H1 (cell line): ENCODE data around the gene PRELID1. TPM values are rescaled to one million over a fixed set of nuclear protein-coding genes. Genes with fewer than 3 reads are reported as not detected.

Experiments used
- CTCF ChIA-PET: fragments of 300-600 bp; sonication (Branson Sonifier 250); formaldehyde crosslinking; loops from one replicate; lab custom pipeline; 2021; ENCODE audit not compliant: partially characterized antibody; lab: Charles Lee
- POLR2A ChIA-PET: fragments of 300-600 bp; sonication (Branson Sonifier 250); formaldehyde crosslinking; loops from one replicate; lab custom pipeline; 2021; ENCODE audit warnings: inconsistent platforms; ENCODE audit not compliant: partially characterized antibody; lab: Charles Lee
- DNase-seq, 2 experiments: peaks; one replicate each; pipeline versions ENCODE4 v3.0.0 to v3.0.0-alpha.2; 2010 to 2022; ENCODE audit warnings: low spot score in 2 of 2, low read depth in 1 of 2, mixed read lengths in 1 of 2
- FAIRE-seq: peaks from 2 replicates; lab custom pipeline; 2011; peaks lifted over from hg19 to GRCh38; lab: Jason Lieb, UNC
- H2AFZ ChIP-seq: 2 replicates; pipeline ENCODE4 v1.8.1; 2012; ENCODE audit warnings: low read length, inconsistent platforms
- H2AK5ac ChIP-seq: 2 replicates; pipeline ENCODE4 v1.6.1; 2013; ENCODE audit warnings: low read depth, low read length
- H2BK120ac ChIP-seq: replicated peaks from 2 replicates; pipeline ENCODE3; 2013; ENCODE audit warnings: low read depth, low read length, inconsistent platforms
- H2BK12ac ChIP-seq: 2 replicates; pipeline ENCODE4 v1.6.1; 2013; ENCODE audit warnings: low read depth, low read length
- H2BK15ac ChIP-seq: 2 replicates; pipeline ENCODE4 v1.6.1; 2013; ENCODE audit warnings: low read length
- H2BK20ac ChIP-seq: 2 replicates; pipeline ENCODE4 v1.6.1; 2013; ENCODE audit warnings: low read length
- H2BK5ac ChIP-seq: 2 replicates; pipeline ENCODE4 v1.6.1; 2013; ENCODE audit warnings: low read depth, low read length
- H3K14ac ChIP-seq: 2 replicates; pipeline ENCODE4 v1.6.1; 2013; ENCODE audit warnings: inconsistent platforms; ENCODE audit not compliant: insufficient read length
- H3K18ac ChIP-seq: 2 replicates; pipeline ENCODE4 v1.6.1; 2013; ENCODE audit warnings: low read length; ENCODE audit errors: extremely low read depth
- H3K23ac ChIP-seq: 2 replicates; pipeline ENCODE4 v1.6.1; 2013; ENCODE audit warnings: inconsistent platforms; ENCODE audit not compliant: insufficient read length
- H3K23me2 ChIP-seq: 2 replicates; pipeline ENCODE4 v1.6.1; 2013; ENCODE audit warnings: low read depth, low read length
- H3K27ac ChIP-seq: 2 replicates; pipeline ENCODE4 v1.6.1; 2011; ENCODE audit warnings: low read depth, low read length, inconsistent platforms
- H3K27me3 ChIP-seq, 4 experiments: replicated peaks in 1 of 4; 1 replicate in 1 of 4; 2 replicates in 3 of 4; pipeline versions ENCODE4 v1.6.1 to v1.8.1; 2011 to 2013; ENCODE audit warnings: low read length in 3 of 4, mild to moderate bottlenecking in 3 of 4, inconsistent platforms in 2 of 4, mixed read lengths in 2 of 4, moderate library complexity in 1 of 4; ENCODE audit not compliant: control insufficient read depth in 3 of 4, insufficient read depth in 3 of 4; ENCODE audit errors: extremely low read depth in 1 of 4
- H3K36me3 ChIP-seq, 4 experiments: 2 replicates each; pipeline versions ENCODE4 v1.6.1 to v1.8.1; 2011 to 2013; ENCODE audit warnings: mild to moderate bottlenecking in 4 of 4, low read length in 3 of 4, moderate library complexity in 2 of 4, control low read depth in 1 of 4, inconsistent platforms in 1 of 4; ENCODE audit not compliant: insufficient read depth in 4 of 4, control insufficient read depth in 2 of 4
- H3K4ac ChIP-seq: replicated peaks from 2 replicates; pipeline ENCODE3; 2013; ENCODE audit warnings: low read length, low read depth, mixed read lengths, inconsistent platforms; ENCODE audit not compliant: insufficient read length
- H3K4me1 ChIP-seq, 4 experiments: replicated peaks in 1 of 4; 1 replicate in 1 of 4; 2 replicates in 3 of 4; pipeline versions ENCODE4 v1.6.1 to v1.8.1; 2011 to 2013; ENCODE audit warnings: low read length in 3 of 4, inconsistent platforms in 2 of 4, mixed read lengths in 1 of 4; ENCODE audit not compliant: insufficient read depth in 4 of 4, control insufficient read depth in 3 of 4
- H3K4me2 ChIP-seq, 2 experiments: 2 replicates each; pipeline versions ENCODE4 v1.6.1 to v1.8.1; 2011 to 2013; ENCODE audit warnings: low read depth in 2 of 2, low read length in 2 of 2, control low read depth in 1 of 2, inconsistent platforms in 1 of 2, mild to moderate bottlenecking in 1 of 2; ENCODE audit not compliant: insufficient read depth in 1 of 2
- H3K4me3 ChIP-seq, 4 experiments: fragments of 200-600, 300-600 bp in 1 of 4; sonication (generic), shearing (Covaris generic), sonication (Bioruptor Twin) in 1 of 4; 2 replicates each; pipeline versions ENCODE4 v1.5.1 to v1.8.1; 2011 to 2016; ENCODE audit warnings: low read length in 4 of 4, low read depth in 3 of 4, control low read depth in 2 of 4, inconsistent platforms in 2 of 4, mild to moderate bottlenecking in 2 of 4, mixed read lengths in 1 of 4, moderate library complexity in 1 of 4; ENCODE audit not compliant: insufficient read depth in 2 of 4; ENCODE audit errors: extremely low read depth in 1 of 4
- H3K56ac ChIP-seq: replicated peaks from 2 replicates; pipeline ENCODE3; 2013; ENCODE audit warnings: low read depth, mild to moderate bottlenecking, mixed read lengths, low read length, inconsistent platforms; ENCODE audit not compliant: insufficient read length
- H3K79me1 ChIP-seq: 2 replicates; pipeline ENCODE4 v1.6.1; 2013; ENCODE audit warnings: low read depth, low read length, control low read depth
- H3K79me2 ChIP-seq, 2 experiments: 2 replicates each; pipeline versions ENCODE4 v1.6.1 to v1.8.1; 2012 to 2013; ENCODE audit warnings: low read length in 2 of 2, mild to moderate bottlenecking in 2 of 2, inconsistent platforms in 1 of 2; ENCODE audit not compliant: insufficient read depth in 2 of 2, control insufficient read depth in 1 of 2
- H3K9ac ChIP-seq, 4 experiments: replicated peaks in 1 of 4; 1 replicate in 1 of 4; 2 replicates in 3 of 4; pipeline versions ENCODE4 v1.6.1 to v1.8.1; 2011 to 2013; ENCODE audit warnings: low read depth in 3 of 4, low read length in 3 of 4, control low read depth in 2 of 4, mild to moderate bottlenecking in 2 of 4, moderate library complexity in 2 of 4, inconsistent platforms in 1 of 4; ENCODE audit errors: extremely low read depth in 1 of 4
- H3K9me3 ChIP-seq, 2 experiments: 2 replicates each; pipeline versions ENCODE4 v1.6.1 to v1.8.1; 2012 to 2013; ENCODE audit warnings: mild to moderate bottlenecking in 2 of 2, moderate library complexity in 2 of 2, control low read depth in 1 of 2, inconsistent platforms in 1 of 2, low read depth in 1 of 2, low read length in 1 of 2, mixed read lengths in 1 of 2; ENCODE audit not compliant: insufficient read depth in 2 of 2
- H4K20me1 ChIP-seq, 2 experiments: replicated peaks in 1 of 2; 2 replicates each; pipeline versions ENCODE3 to v1.8.1; 2011 to 2013; ENCODE audit warnings: inconsistent platforms in 2 of 2, low read length in 2 of 2, mild to moderate bottlenecking in 1 of 2; ENCODE audit not compliant: insufficient read depth in 2 of 2, control insufficient read depth in 1 of 2
- H4K5ac ChIP-seq: 2 replicates; pipeline ENCODE4 v1.6.1; 2013; ENCODE audit warnings: low read length, low read depth, mixed read lengths, inconsistent platforms; ENCODE audit not compliant: insufficient read length
- H4K8ac ChIP-seq: 2 replicates; pipeline ENCODE4 v1.8.0; 2013; ENCODE audit warnings: mild to moderate bottlenecking, moderate library complexity, low read length, inconsistent platforms; ENCODE audit not compliant: insufficient read depth; ENCODE audit errors: extremely low read depth
- H4K91ac ChIP-seq: replicated peaks from 2 replicates; pipeline ENCODE3; 2013; ENCODE audit warnings: low read length, mixed read lengths, inconsistent platforms; ENCODE audit not compliant: insufficient read length
- BCL11A ChIP-seq, 2 experiments: IDR thresholded peaks; one replicate each; pipeline ENCODE4 v1.6.1; 2011; ENCODE audit warnings: low read depth in 2 of 2, low read length in 2 of 2, mild to moderate bottlenecking in 2 of 2
- HDAC6 ChIP-seq: IDR thresholded peaks from one replicate; pipeline ENCODE4 v1.7.1; 2012; ENCODE audit warnings: low read depth, mild to moderate bottlenecking, inconsistent platforms, low read length, moderate library complexity
- KDM1A ChIP-seq: fragments of 200-600, 300-600 bp; sonication (generic); IDR thresholded peaks from 2 replicates; pipeline ENCODE4 v1.7.1; 2016; ENCODE audit warnings: mild to moderate bottlenecking, low read length, borderline replicate concordance
- SIRT6 ChIP-seq: IDR thresholded peaks from one replicate; pipeline ENCODE4 v1.7.1; 2012; ENCODE audit warnings: low read length, inconsistent platforms
- SRF ChIP-seq: IDR thresholded peaks from 2 replicates; pipeline ENCODE4 v1.6.1; 2011; ENCODE audit warnings: mild to moderate bottlenecking, low read depth, low read length, moderate library complexity
- TEAD4 ChIP-seq: IDR thresholded peaks from 2 replicates; pipeline ENCODE4 v1.6.1; 2012; ENCODE audit warnings: low read depth, low read length, inconsistent platforms, mixed read lengths
- WGBS, 2 experiments: shearing (Covaris generic) in 1 of 2; methylation state at CpG; one replicate each; pipeline versions ENCODE4 v1.1.6 to v1.1.7; 2013 to 2015; ENCODE audit warnings: low lambda C conversion rate in 2 of 2, mixed read lengths in 2 of 2, inconsistent platforms in 1 of 2, low coverage in 1 of 2, missing lambda C conversion rate in 1 of 2; ENCODE audit not compliant: insufficient replicate concordance in 2 of 2, insufficient coverage in 1 of 2, insufficient read length in 1 of 2; ENCODE audit errors: extremely low coverage in 1 of 2, missing lambda C conversion rate in 1 of 2; 5-methylcytosine and 5-hydroxymethylcytosine counted together
- polyA plus RNA-seq, 7 experiments: library from polyadenylated mRNA; depleted of rRNA in 3 of 7; stranded (reverse) in 5 of 7; unstranded in 2 of 7; fragments of >200 nt in 5 of 7; fragments of 200-250 nt in 2 of 7; gene quantifications; 1 replicate in 5 of 7; 2 replicates in 1 of 7; 4 replicates in 1 of 7; pipeline versions ENCODE4 v1.2.1 to v1.2.3, GENCODE V29; 2011 to 2013; ENCODE audit warnings: missing spikeins in 2 of 7, mixed read lengths in 2 of 7
- total RNA-seq: library from RNA; stranded (reverse); fragmentation: NEBNext Ultra II Directional; extraction: Animal tissue kit (Norgen Biotek cat#: 25700); gene quantifications from 2 replicates; pipeline ENCODE4 v1.2.1, GENCODE V29; 2021

The PRELID1 gene
- total and polyA plus RNA-seq, 2 of the 8 experiments (the other 6 are each of a cell fraction or from before 2014, with no cell fraction given) = 272 to 428 TPM

DNA sequence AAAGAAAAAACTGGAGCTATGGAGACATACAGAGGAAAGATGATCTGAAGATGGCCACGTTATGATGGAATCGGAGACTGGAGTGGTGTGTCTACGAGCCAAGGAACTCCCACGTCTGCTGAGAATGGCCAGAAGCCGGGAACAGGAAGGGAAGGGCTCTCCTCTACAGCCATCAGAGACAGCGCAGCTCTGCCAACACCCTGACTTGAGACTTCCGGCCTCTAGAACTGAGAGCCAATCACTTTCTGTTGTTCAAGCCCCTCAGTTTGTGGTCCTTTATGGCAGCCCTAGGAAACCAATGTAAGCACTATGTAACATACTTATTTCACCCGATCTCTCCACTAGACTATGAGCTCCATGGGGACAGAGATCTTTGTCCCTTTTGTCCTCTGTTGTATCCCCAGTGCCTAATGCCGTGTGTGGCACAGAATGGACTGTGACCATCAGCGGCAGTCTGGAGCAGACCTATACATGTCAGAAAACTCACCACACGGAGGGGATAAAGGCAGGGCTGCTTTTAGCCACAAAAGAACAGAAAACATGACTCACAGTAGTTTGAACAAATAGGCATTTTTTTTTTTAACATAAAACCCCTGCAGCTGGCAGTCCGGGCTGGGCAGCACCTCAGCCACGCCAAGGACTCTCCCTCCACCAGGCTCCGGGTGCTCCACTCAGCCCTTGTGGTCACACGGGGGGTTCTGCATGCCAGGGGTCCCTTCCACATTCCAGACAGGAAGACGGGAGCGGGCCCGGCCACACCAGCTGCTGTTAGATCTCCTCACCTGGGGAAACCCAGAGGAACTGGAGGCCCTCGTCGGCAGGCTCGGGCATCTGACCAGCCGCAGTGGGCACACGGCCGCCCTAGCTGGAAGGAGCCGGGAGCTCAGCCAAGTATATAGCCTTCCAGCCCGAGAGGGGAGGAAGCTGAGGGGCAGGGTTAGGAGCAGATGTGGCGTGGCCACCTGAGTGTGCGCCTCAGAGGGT, 24.2 kb downstream of the PRELID1 start:
- WGBS, 2 experiments = 90% methylated on average over 28 of the region's 28 CpGs; no CpG with 5 or more reads in 1 of the 2 experiments
- Histone ChIP-seq H3K27ac (no peak overlapping the region), H3K9me3 (no peaks in the 10 kb centered on the region), H3K4me2 (no peak overlapping the region), H2BK12ac (peak overlapping the region; percentile 27; the same call in 1 of the 2 replicates), H3K14ac (no peak overlapping the region), H3K18ac (no peak overlapping the region; the same call in 1 of the 2 replicates), H3K36me3 (peaks cover 0 to 9% (median 4%) of the 10 kb centered on the region in 4 experiments; a peak in 5 of 8 replicates), H3K4me1 (peaks cover 0 to 7% (median 2%) of the 10 kb centered on the region in 4 experiments; a peak in 5 of 7 replicates), H2BK5ac (peak overlapping the region; percentile 27; the same call in 1 of the 2 replicates), H3K79me1 (no peaks in the 10 kb centered on the region), H4K91ac (peak overlapping the region; percentile 7), H3K4ac (no peak overlapping the region), H3K56ac (no peak overlapping the region), H2BK15ac (peak overlapping the region; percentile 29; the same call in 1 of the 2 replicates), H2BK20ac (no peak overlapping the region), H2BK120ac (no peak overlapping the region), H3K23ac (no peak overlapping the region), H3K23me2 (no peaks in the 10 kb centered on the region), H2AFZ (no peak overlapping the region), H3K4me3 (no peak overlapping the region), H3K27me3 (no peaks in the 10 kb centered on the region), H4K20me1 (peaks cover 0 to 2% of the 10 kb centered on the region in 2 experiments), H3K9ac (no peak overlapping the region), H4K5ac (no peak overlapping the region), H2AK5ac (no peak overlapping the region; the same call in none of the 2 replicates), H4K8ac (no peak overlapping the region; the same call in 1 of the 2 replicates), H3K79me2 (no peaks in the 10 kb centered on the region)
- TF ChIP-seq BCL11A (IDR thresholded peaks at IDR 0.05; ENCODE audit: low read depth in 2 of 2, low read length in 2 of 2) = no peak
- no peak for TF ChIP-seq SRF
- TF ChIP-seq SIRT6 = no peak
- TF ChIP-seq KDM1A = no peak
- TF ChIP-seq TEAD4 = 0 out of 2 replicates have a peak, but pooled peaks have one; percentile 21
- TF ChIP-seq HDAC6 = no peak
- ChIA-PET POLR2A (interaction anchor here (0.8 to 2.0 kb wide), 7 partner anchors 8 to 145 kb away, joined by 3 to 7 read pairs (median 4); partner anchors contain the start of gene LMAN2), CTCF (interaction anchor here (0.7 to 2.5 kb wide), 11 partner anchors 9 to 194 kb away, joined by 3 to 18 read pairs (median 4); partner anchors contain the start of gene LMAN2)
- DNase-seq (no peak), FAIRE-seq (no peak)
